ENCODE results near the gene ZNF662.
"Not testable (repeated sequence)": the region's sequence is repeated elsewhere in the genome, so short reads cannot be mapped to it uniquely, and the experiment has no call there.

Gene ZNF662

GRCh38 chr3:42906070-42906847 lies at the start of gene ZNF662:
Gene ZNF662 (plus strand): TSS chr3:42906142. CDS start chr3:42908115, 1,973 bp downstream.
- DNase-seq: no peak

GRCh38 chr3:42856544-42856943 lies 49.4 kb upstream of the ZNF662 start:
- DNase-seq: no peak

GRCh38 chr3:42864321-42864950 lies 41.5 kb upstream of the ZNF662 start:
- no peak for DNase-seq

- DNase-seq: no peak
Observed at GRCh38 chr3:42865256-42865655, 40.7 kb upstream of the ZNF662 start.

GRCh38 chr3:42867138-42867537 lies 38.8 kb upstream of the ZNF662 start:
- no peak for DNase-seq

GRCh38 chr3:42868841-42869240 lies 37.1 kb upstream of the ZNF662 start:
- DNase-seq: no peak

GRCh38 chr3:42871592-42872196 lies 34.2 kb upstream of the ZNF662 start:
- no peak for DNase-seq

GRCh38 chr3:42872718-42873117 lies 33.2 kb upstream of the ZNF662 start:
- DNase-seq: no peak

GRCh38 chr3:42873221-42873982 lies 32.5 kb upstream of the ZNF662 start:
- DNase-seq: no peak

GRCh38 chr3:42874749-42875148 lies 31.2 kb upstream of the ZNF662 start:
- DNase-seq: no peak

GRCh38 chr3:42875325-42876151 lies 30.4 kb upstream of the ZNF662 start, which contains the start of gene CYP8B1:
Gene CYP8B1 (minus strand): TSS chr3:42875879. CDS start chr3:42875816, 63 bp downstream.
- no peak for DNase-seq

- DNase-seq: no peak
Observed at GRCh38 chr3:42876401-42876800, 29.5 kb upstream of the ZNF662 start.

GRCh38 chr3:42876940-42877720 lies 28.8 kb upstream of the ZNF662 start:
- no peak for DNase-seq

- DNase-seq: no peak
Observed at GRCh38 chr3:42877881-42878280, 28.1 kb upstream of the ZNF662 start.

GRCh38 chr3:42880183-42880582 lies 25.8 kb upstream of the ZNF662 start:
- DNase-seq: no peak

- DNase-seq: peak; percentile 72
Observed at GRCh38 chr3:42880601-42881451, 25.1 kb upstream of the ZNF662 start.

- DNase-seq: not testable (repeated sequence)
Observed at GRCh38 chr3:42883251-42883930, 22.6 kb upstream of the ZNF662 start.

- DNase-seq: no peak
Observed at GRCh38 chr3:42884324-42884723, 21.6 kb upstream of the ZNF662 start.

GRCh38 chr3:42886294-42886822 lies 19.6 kb upstream of the ZNF662 start:
- DNase-seq: no peak

- no peak for DNase-seq
Observed at GRCh38 chr3:42887084-42887483, 18.9 kb upstream of the ZNF662 start.
